Progenitor cell of endocrine pancreas (in vitro differentiated cells): Measurements from ENCODE around the gene GALNT15. TPM values are rescaled to one million over a fixed set of nuclear protein-coding genes. Genes with fewer than 3 reads are reported as not detected.

Experiments used
- DNase-seq: peaks from one replicate; pipeline ENCODE4 v3.0.0; 2021; ENCODE audit warnings: low spot score; ENCODE audit not compliant: unreplicated experiment
- H3K27ac Mint-ChIP-seq: 2 replicates; pipeline ENCODE4 v1.8.0; 2021; ENCODE audit warnings: mild to moderate bottlenecking, moderate library complexity, mixed read lengths
- H3K27me3 Mint-ChIP-seq: 2 replicates; pipeline ENCODE4 v1.8.0; 2021; ENCODE audit warnings: mixed read lengths
- H3K36me3 Mint-ChIP-seq: 2 replicates; pipeline ENCODE4 v1.8.0; 2022; ENCODE audit warnings: mixed read lengths; ENCODE audit not compliant: insufficient read depth
- H3K4me1 Mint-ChIP-seq: 2 replicates; pipeline ENCODE4 v1.8.0; 2021; ENCODE audit warnings: low read depth, mixed read lengths
- H3K4me3 Mint-ChIP-seq: 2 replicates; pipeline ENCODE4 v1.8.0; 2021; ENCODE audit warnings: low read depth, mild to moderate bottlenecking, moderate library complexity, mixed read lengths
- H3K9me3 Mint-ChIP-seq: 2 replicates; pipeline ENCODE4 v1.8.0; 2021; ENCODE audit warnings: low read depth, mixed read lengths
- total RNA-seq: library from RNA; stranded (reverse); gene quantifications from 2 replicates; pipeline ENCODE4 v1.2.1, GENCODE V29; 2021
- TF ChIP-seq, protein P1 (sequence below): fragments of 200-600 bp; sonication (generic); IDR thresholded peaks from one replicate; pipeline ENCODE4 v1.5.0; 2021; ENCODE audit warnings: antibody characterized with exemption, mild to moderate bottlenecking; ENCODE audit not compliant: unreplicated experiment

The GALNT15 gene
- total RNA-seq, 1 donor from 2014 or later, result 0.46 TPM

DNA sequence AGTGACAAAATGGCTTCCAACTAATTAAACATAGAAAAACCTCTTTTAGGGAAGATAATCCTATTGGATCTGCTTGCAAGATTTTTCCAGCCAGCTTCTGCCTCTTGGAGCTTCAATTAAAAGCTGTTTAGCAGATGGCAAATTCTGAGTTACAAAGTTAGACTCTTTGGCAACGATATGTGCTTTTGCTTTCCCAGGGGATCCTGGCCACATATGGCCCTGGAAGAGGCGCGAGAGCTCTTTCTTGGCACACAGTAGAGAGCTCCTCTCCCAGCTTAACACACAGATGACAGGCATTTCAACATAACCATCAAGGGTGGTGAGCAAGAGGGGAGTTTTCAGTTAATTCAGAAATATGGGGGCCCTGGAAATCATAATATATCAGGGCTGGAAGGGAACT lies 41.6 kb upstream of the GALNT15 start:
- Mint-ChIP-seq H3K4me1 (no peaks in the 10 kb centered on the region), H3K27ac (no peak overlapping the region), H3K4me3 (no peak overlapping the region), H3K36me3 (no peaks in the 10 kb centered on the region), H3K9me3 (peaks cover 6% of the 10 kb centered on the region), H3K27me3 (peaks cover 4% of the 10 kb centered on the region)
- TF ChIP-seq, protein P1, sequence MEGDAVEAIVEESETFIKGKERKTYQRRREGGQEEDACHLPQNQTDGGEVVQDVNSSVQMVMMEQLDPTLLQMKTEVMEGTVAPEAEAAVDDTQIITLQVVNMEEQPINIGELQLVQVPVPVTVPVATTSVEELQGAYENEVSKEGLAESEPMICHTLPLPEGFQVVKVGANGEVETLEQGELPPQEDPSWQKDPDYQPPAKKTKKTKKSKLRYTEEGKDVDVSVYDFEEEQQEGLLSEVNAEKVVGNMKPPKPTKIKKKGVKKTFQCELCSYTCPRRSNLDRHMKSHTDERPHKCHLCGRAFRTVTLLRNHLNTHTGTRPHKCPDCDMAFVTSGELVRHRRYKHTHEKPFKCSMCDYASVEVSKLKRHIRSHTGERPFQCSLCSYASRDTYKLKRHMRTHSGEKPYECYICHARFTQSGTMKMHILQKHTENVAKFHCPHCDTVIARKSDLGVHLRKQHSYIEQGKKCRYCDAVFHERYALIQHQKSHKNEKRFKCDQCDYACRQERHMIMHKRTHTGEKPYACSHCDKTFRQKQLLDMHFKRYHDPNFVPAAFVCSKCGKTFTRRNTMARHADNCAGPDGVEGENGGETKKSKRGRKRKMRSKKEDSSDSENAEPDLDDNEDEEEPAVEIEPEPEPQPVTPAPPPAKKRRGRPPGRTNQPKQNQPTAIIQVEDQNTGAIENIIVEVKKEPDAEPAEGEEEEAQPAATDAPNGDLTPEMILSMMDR, result no peak
- no peak for DNase-seq

- Mint-ChIP-seq H3K27ac (no peak overlapping the region), H3K9me3 (peaks cover 6% of the 10 kb centered on the region), H3K27me3 (peaks cover 4% of the 10 kb centered on the region), H3K4me1 (no peaks in the 10 kb centered on the region), H3K36me3 (no peaks in the 10 kb centered on the region), H3K4me3 (no peak overlapping the region)
- TF ChIP-seq, protein P1, result no peak
- no peak for DNase-seq
Observed at GRCh38 chr3:16134173-16134928, 40.1 kb upstream of the GALNT15 start.

- Mint-ChIP-seq H3K27me3 (peaks cover 4% of the 10 kb centered on the region), H3K27ac (no peak overlapping the region), H3K4me1 (no peaks in the 10 kb centered on the region), H3K9me3 (peaks cover 9% of the 10 kb centered on the region), H3K36me3 (no peaks in the 10 kb centered on the region), H3K4me3 (no peak overlapping the region)
- TF ChIP-seq, protein P1, result no peak
- no peak for DNase-seq
Observed at GRCh38 chr3:16136055-16136454, 38.4 kb upstream of the GALNT15 start.

DNA sequence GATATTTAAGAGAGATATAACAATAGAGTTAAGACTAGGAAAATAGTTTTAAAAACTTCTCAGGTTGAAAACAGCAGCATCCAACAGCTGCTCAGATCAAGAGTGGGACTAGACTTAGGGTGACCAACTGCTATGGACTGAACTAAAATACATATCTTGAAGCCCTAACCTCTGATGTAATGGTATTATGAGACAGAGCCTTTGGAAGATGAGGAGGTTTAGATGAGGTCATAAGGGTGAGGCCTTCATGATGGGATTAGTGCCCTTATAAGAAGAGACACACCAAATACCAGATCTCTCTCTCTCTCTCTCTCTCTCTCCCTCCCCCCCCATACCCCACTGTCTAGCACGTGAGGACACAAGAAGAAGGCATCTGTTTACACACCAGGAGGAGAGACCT lies 37.4 kb upstream of the GALNT15 start:
- Mint-ChIP-seq H3K27me3 (peaks cover 4% of the 10 kb centered on the region), H3K4me3 (no peak overlapping the region), H3K9me3 (peaks cover 16% of the 10 kb centered on the region), H3K36me3 (no peaks in the 10 kb centered on the region), H3K4me1 (no peaks in the 10 kb centered on the region), H3K27ac (no peak overlapping the region)
- no peak for DNase-seq
- TF ChIP-seq, protein P1, result no peak

DNA sequence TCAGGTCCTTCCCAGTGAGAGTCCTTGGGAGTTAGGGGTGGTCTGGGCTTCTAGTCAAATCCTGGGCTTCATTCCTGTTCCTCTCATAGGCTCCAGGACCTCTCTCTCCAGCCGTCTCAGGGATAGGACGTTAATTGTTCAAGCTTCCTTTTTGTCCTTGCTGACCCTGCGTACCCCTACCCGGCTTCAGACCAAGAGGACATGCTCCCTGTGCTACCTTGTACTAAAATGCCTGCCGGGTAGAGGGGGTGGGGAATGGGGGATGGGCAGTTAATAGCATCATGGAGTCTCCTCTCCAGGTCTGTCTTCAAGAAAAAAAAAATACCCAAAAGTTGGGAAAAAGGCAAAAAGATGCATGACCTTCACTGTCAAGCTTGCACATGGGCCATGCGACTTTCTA lies 36.5 kb upstream of the GALNT15 start:
- no peak for DNase-seq
- peaks cover 18% of the 10 kb centered on the region for H3K9me3 Mint-ChIP-seq
- H3K36me3 Mint-ChIP-seq, result no peaks in the 10 kb centered on the region
- TF ChIP-seq, protein P1, result no peak
- no peak overlapping the region for H3K27ac Mint-ChIP-seq
- H3K4me1 Mint-ChIP-seq, result no peaks in the 10 kb centered on the region
- H3K27me3 Mint-ChIP-seq, result peaks cover 4% of the 10 kb centered on the region
- no peak overlapping the region for H3K4me3 Mint-ChIP-seq
